NCI-H510A treated with DMSO at 0.1 percent for 48 hours (cell line): ENCODE data around the gene ARMC5.
"Not testable (repeated sequence)": the region's sequence is repeated elsewhere in the genome, so short reads cannot be mapped to it uniquely, and the experiment has no call there.

ENCODE experiments used
- DNase-seq: peaks from one replicate; lab custom pipeline; 2025; lab: John Stamatoyannopoulos, UW

ARMC5 gene

DNA sequence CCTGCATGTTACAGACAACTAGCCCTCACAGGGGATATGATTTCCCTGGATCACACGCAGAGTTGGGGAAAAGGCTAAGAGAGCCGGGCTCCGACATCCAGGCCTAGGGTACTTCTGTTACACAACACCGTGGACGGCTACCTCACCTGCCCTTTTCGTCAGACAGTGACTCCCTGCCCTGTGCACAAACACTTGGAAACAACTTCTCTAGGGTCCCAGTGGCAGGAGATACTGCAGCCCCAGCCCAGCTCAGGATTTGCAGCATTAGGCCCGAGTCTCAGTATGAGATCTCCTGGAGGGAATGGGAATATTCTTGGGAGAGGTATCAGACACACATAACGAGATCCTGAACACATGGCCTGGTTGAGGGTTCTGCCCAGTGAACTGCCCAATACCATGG, 40.6 kb downstream of the ARMC5 start:
- DNase-seq, result no peak

DNA sequence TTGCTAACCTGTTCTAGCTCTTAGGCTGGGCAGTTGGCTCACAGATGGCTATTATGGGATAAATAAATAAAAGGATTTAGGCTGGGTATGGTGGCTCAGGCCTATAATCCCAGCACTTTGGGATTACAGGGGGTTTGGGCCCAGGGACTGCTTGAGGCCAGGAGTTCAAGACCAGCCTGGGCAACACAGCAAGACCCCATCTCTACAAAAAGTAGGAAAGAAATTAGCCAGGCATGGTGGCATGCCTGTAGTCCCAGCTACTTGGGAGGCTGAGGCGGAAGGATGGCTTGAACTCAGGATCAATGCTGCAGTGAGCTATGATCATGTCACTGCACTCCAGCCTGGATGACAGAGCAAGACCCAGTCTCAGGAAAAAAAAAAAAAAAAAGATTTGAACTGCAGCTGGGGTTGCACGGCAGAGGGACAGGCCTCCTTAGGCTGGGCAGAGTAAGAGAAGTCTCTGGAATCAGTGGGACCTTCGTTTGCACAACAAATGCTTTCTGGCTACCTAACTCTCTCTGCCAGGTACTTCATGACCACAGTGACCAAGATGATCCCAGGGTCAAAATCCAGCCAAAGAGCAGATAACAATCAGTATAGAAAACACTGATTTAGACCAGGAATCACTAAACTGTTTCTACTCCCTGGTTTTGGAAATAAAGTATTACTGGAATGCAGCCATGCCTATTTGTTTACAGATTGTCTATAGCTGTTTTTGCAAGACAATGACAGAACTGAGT, 42.1 kb downstream of the ARMC5 start:
- no peak for DNase-seq

DNA sequence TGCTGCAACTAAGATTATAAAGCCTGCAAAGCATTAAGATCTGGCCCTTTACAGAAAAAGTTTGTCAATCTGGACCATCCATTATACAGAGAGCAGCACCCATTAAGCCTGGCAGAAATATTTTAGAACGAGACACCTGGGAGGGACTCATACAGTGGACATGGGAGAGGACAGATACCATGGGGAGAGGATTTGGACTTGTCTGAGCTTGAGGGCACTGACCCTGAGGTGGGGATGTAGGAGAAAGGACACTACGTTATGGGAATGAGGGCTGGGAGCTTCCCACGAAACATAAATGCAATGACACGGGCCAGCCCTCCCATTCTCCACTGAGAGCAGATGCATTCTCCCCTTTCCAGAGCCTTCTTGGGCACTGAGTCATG, 42.7 kb downstream of the ARMC5 start:
- DNase-seq, result no peak

DNA sequence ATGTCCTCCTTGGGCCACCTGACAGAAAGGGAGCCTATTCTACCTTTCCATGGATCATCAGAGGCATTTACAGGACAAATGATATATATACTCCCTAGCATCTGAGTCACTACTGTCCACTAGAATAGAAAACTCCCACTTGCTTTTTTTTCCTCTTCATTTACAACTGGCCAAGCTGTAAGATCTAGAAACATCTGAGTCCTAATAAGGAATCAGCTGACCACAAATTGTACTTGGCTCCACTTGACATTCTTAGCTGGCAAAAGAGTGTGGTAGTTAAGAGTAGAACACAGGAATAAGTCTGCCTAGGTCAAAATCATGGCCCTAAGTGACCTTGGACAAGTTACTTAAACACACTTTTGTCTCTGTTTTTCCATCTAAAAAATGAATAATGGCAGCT, 43.7 kb downstream of the ARMC5 start:
- no peak for DNase-seq

DNA sequence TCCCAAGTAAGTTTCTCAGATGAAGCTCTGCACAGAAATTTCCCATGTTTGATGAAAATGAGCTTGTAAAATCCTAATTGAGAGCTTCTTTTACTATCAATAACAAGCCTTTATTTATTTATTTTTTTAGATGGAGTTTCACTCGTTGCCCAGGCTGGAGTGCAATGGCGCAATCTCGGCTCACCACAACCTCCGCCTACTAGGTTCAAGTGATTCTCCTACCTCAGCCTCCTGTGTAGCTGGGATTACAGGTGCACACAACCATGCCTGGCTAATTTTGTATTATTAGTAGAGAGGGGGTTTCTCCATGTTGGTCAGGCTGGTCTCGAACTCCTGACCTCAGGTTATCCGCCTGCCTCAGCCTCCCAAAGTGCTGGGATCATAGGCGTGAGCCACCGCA, 44.3 kb downstream of the ARMC5 start:
- not testable (repeated sequence) for DNase-seq

DNA sequence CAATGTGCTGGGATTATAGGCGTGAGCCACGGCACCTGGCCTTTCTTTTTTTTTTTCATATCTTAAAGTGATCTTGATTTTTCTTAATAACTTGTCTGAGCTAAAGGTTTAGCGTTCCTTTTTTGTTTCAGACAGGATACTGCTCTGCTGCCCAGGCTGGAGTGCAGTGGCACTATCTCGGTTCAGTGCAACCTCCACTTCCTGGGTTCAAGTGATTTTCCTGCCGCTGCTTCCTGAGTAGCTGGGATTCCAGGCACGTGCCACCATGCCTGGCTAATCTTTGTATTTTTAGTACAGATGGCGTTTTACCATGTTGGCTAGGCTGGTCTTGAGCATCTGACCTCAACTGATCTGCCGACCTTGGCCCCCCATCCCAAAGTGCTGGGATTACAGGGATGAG, 44.9 kb downstream of the ARMC5 start:
- DNase-seq, result no peak

DNA sequence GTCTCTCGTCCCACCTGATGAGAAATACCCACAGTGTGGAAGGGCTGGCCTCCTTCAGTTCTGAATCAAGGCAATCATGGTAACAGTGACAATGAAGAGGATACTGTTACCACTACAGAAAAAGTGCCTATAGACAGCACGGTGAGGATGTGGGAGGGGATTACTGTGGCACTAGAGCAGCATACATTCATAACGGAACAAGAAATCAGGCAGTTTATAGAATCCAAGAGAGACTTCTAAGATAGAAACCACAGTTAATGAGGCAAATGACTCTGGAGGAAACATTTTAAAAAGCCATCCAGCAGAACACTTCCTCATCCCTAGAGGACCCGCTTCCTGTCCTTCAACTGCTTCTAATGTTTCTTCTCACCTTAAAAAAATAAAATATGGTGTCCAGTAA, 46.2 kb downstream of the ARMC5 start:
- no peak for DNase-seq

DNA sequence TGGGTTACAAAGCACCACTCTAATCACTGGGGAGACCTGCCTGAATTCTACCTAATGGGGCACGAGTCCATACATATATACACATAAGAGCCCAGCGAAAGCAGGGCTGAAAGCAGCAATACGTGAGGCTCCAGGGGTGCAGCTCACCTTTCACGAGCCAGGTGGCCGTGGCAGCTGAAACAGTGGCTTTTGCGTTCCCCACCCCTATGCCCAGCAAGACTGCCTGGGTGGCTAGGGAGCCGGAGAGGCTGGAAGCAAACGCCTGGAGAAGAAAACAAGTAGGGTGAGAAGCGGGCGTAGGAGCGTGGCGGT, 48.3 kb downstream of the ARMC5 start:
- no peak for DNase-seq

DNA sequence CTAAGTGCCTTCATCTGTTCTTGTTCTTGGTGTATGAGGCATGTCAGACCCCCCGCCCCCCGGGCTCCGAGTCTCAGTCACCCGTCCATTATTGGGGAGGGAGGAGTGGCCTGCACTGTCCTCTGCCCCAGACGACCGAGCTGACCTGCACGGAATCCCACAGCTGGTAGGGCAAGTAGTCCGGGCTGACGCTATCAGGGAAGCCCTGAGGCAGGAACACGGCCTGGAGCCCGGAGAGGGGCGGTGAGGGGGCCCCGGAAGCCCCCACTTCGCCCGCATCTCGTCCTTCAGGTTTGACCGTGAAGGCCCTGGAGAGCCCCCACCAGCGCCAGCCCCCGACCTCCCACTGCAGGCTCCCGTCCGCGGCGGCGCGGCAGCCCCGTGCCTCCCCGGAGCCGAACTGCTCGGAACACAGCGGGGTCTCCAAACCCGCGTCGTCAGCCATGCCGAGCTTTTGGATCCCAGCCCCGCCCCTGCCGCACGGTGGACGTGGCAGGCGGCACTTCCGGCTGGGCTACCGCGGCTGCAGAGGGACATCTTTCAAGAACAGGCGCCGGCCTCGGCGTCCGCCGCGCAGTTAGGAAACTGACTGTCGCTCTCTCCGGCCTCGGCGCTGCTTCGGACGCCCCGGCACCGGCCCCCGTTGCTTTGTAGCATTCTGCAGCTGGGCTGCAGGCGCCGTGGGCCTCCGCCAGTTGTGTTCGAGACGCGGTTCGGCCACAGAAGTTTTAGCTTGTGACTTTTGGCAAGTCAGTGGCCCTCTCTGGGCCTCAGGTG, 48.8 kb downstream of the ARMC5 start, which contains the start of gene RUSF1:
Gene RUSF1, minus strand, starts transcription at position 463 of the 777 bp plus-strand sequence. Its CDS starts 18 bp downstream, at position 445.
- DNase-seq, result peak; percentile 83

DNA sequence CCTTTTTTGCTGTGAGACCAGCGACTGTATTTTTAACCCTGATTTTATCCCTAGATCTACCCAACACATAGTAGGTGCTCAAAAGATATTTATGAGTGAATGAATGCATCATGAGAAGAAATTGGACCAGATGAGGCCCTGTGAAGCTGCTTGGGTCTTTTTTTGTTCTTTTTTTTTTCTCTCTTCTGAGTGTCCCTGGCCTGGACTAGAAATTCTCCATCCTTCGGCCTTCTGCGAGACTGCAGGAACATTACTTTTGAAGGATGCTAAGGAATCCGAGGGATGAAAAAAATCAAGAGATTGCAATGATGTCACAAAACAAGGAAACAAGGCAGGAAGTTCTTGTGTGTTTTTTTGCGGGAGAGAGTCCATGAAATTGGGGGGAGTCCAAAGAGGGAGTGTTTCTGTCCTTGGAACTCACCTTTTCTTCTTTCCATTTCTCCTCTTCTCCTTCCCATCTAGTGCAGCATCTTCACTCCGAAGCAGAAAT, 49.5 kb downstream of the ARMC5 start:
- no peak for DNase-seq

DNA sequence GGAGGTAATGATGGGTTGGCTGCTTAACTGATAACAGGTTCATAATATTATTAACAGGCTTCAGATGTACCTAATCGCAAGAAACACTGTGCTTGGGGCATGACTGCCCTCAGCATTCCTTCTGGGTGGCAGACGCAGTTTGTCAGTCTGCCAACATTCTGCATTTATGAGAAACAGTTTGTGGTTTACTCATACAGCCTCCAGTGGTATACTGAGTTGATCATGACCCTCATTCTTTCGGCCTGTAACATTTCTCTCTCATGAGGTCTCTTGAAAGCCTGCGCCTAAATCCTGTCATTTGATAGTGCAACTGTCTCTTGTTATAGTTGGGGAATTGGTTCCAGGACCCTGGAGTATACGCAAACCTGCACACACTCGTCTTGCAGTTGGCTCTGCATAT, 53.8 kb downstream of the ARMC5 start:
- no peak for DNase-seq

DNA sequence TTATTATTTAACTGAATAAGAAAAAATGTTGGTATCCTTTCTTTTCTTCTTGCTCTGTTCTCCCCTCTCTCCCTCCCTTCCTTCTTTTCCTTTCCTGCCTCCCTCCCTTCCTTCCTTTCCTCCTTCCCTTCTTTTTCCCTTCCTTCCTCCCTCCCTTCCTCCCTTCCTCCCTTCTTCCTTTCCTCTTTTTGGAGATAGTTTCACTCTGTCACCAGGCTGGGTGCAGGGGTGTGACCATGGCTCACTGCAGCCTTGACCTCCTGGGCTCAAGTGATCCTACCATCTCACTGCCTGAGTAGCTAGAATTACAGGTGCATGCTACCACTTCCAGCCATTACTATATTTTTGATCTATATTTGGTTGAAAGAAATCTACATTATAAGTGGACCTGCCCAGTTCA, 54.6 kb downstream of the ARMC5 start:
- DNase-seq, result no peak
